Measurements from ENCODE around the gene NECTIN4. TPM values are rescaled to one million over a fixed set of nuclear protein-coding genes. Genes with fewer than 3 reads are reported as not detected.

Gene NECTIN4
- total RNA-seq, 1 experiment from 2014 or later, result 8.8 TPM

GRCh38 chr1:161096015-161096414, 6.7 kb upstream of the NECTIN4 start:
- peaks cover 40% of the 10 kb centered on the region for H3K4me1 ChIP-seq (replicated peaks; ENCODE audit: insufficient read depth)
- no peaks in the 10 kb centered on the region for H3K36me3 ChIP-seq (ENCODE audit: low read depth)
- no peaks in the 10 kb centered on the region for H3K79me2 ChIP-seq (ENCODE audit: low read depth)
- BruUV-seq (replicated peaks), result no TSS peak
- no peak overlapping the region for H3K27ac ChIP-seq
- no peak overlapping the region for H3K4me2 ChIP-seq
- no peaks in the 10 kb centered on the region for H3K9me2 ChIP-seq (ENCODE audit: insufficient read depth)
- DNase-seq, result no peak
- H3F3A ChIP-seq (ENCODE audit: insufficient read depth, low read depth), result peaks cover 31% of the 10 kb centered on the region
- no peak for TF ChIP-seq CTCF (conservative IDR thresholded peaks at IDR 0.05)
- no peaks in the 10 kb centered on the region for H3K27me3 ChIP-seq (ENCODE audit: insufficient read depth, low read depth)
- POLR2A ChIA-PET (ENCODE audit: unreplicated experiment), result interaction anchor here (0.6 kb wide), 1 partner anchor 315 kb away, joined by 3 read pairs; no protein-coding TSS in a partner anchor
- no peaks in the 10 kb centered on the region for H4K20me1 ChIP-seq (ENCODE audit: insufficient read depth)
- CTCF ChIA-PET, result no interaction called here
- intact Hi-C loops (cut with micrococcal nuclease; ENCODE audit: unreplicated experiment), result loop anchor here (2.0 kb wide), 1 partner anchor 13 kb away; no protein-coding TSS in a partner anchor
- no peaks in the 10 kb centered on the region for H3K9me3 ChIP-seq (ENCODE audit: insufficient read depth, low read depth)
- no peak overlapping the region for H2AFZ ChIP-seq
- H3K4me3 ChIP-seq, result no peak overlapping the region

GRCh38 chr1:161095230-161095629, 5.9 kb upstream of the NECTIN4 start:
- H3K36me3 ChIP-seq (ENCODE audit: low read depth), result no peaks in the 10 kb centered on the region
- no TSS peak for BruUV-seq (replicated peaks)
- no peak for DNase-seq
- intact Hi-C loops (cut with micrococcal nuclease; ENCODE audit: unreplicated experiment), result no loop called here
- H3K4me2 ChIP-seq, result no peak overlapping the region
- ChIA-PET POLR2A (ENCODE audit: unreplicated experiment) (no interaction called here), CTCF (interaction anchor here (0.7 kb wide), 1 partner anchor 27 kb away, joined by 3 read pairs; no protein-coding TSS in a partner anchor)
- no peak overlapping the region for H3K4me3 ChIP-seq
- H3F3A ChIP-seq (ENCODE audit: insufficient read depth, low read depth), result peaks cover 30% of the 10 kb centered on the region
- H3K9me3 ChIP-seq (ENCODE audit: insufficient read depth, low read depth), result no peaks in the 10 kb centered on the region
- H3K9me2 ChIP-seq (ENCODE audit: insufficient read depth), result no peaks in the 10 kb centered on the region
- no peak for TF ChIP-seq EZH2 (IDR thresholded peaks at IDR 0.05; ENCODE audit: low read depth)
- no peak for TF ChIP-seq CTCF (conservative IDR thresholded peaks at IDR 0.05)
- no peaks in the 10 kb centered on the region for H3K27me3 ChIP-seq (ENCODE audit: insufficient read depth, low read depth)
- H2AFZ ChIP-seq, result no peak overlapping the region
- peaks cover 48% of the 10 kb centered on the region for H3K4me1 ChIP-seq (replicated peaks; ENCODE audit: insufficient read depth)
- no peaks in the 10 kb centered on the region for H3K79me2 ChIP-seq (ENCODE audit: low read depth)
- H3K27ac ChIP-seq, result no peak overlapping the region
- H4K20me1 ChIP-seq (ENCODE audit: insufficient read depth), result no peaks in the 10 kb centered on the region

GRCh38 chr1:161094481-161094880, 5.1 kb upstream of the NECTIN4 start:
- no peaks in the 10 kb centered on the region for H4K20me1 ChIP-seq (ENCODE audit: insufficient read depth)
- CTCF ChIA-PET, result no interaction called here
- TF ChIP-seq CTCF (conservative IDR thresholded peaks at IDR 0.05), result no peak
- no peak for TF ChIP-seq EZH2 (IDR thresholded peaks at IDR 0.05; ENCODE audit: low read depth)
- no peaks in the 10 kb centered on the region for H3K79me2 ChIP-seq (ENCODE audit: low read depth)
- H3F3A ChIP-seq (ENCODE audit: insufficient read depth, low read depth), result peaks cover 23% of the 10 kb centered on the region
- no TSS peak for BruUV-seq (replicated peaks)
- H3K36me3 ChIP-seq (ENCODE audit: low read depth), result no peaks in the 10 kb centered on the region
- no peaks in the 10 kb centered on the region for H3K27me3 ChIP-seq (ENCODE audit: insufficient read depth, low read depth)
- POLR2A ChIA-PET (ENCODE audit: unreplicated experiment), result no interaction called here
- DNase-seq, result no peak
- intact Hi-C loops (cut with micrococcal nuclease; ENCODE audit: unreplicated experiment), result no loop called here
- H3K9me3 ChIP-seq (ENCODE audit: insufficient read depth, low read depth), result no peaks in the 10 kb centered on the region
- no peaks in the 10 kb centered on the region for H3K9me2 ChIP-seq (ENCODE audit: insufficient read depth)
- no peak overlapping the region for H3K4me3 ChIP-seq
- H3K4me1 ChIP-seq (replicated peaks; ENCODE audit: insufficient read depth), result peaks cover 55% of the 10 kb centered on the region
- H2AFZ ChIP-seq, result no peak overlapping the region
- H3K4me2 ChIP-seq, result no peak overlapping the region
- no peak overlapping the region for H3K27ac ChIP-seq
